ENCODE data around the gene PEX7. TPM values are rescaled to one million over a fixed set of nuclear protein-coding genes. Genes with fewer than 3 reads are reported as not detected.
"Not testable (repeated sequence)": the region's sequence is repeated elsewhere in the genome, so short reads cannot be mapped to it uniquely, and the experiment has no call there.

Gene PEX7
- total RNA-seq, 1 donor from 2014 or later, result 11.2 TPM

GRCh38 chr6:136840276-136841001, 18.0 kb downstream of the PEX7 start:
- DNase-seq (ENCODE audit: low spot score), result no peak

GRCh38 chr6:136843210-136843609, 20.8 kb downstream of the PEX7 start:
- DNase-seq (ENCODE audit: low spot score), result no peak

GRCh38 chr6:136846046-136846445, 23.7 kb downstream of the PEX7 start:
- peak; percentile 63 for DNase-seq (ENCODE audit: low spot score)

GRCh38 chr6:136846477-136846876, 24.1 kb downstream of the PEX7 start:
- not testable (repeated sequence) for DNase-seq (ENCODE audit: low spot score)

GRCh38 chr6:136849979-136850563, 27.7 kb downstream of the PEX7 start:
- not testable (repeated sequence) for DNase-seq (ENCODE audit: low spot score)

GRCh38 chr6:136859430-136859829, 37.0 kb downstream of the PEX7 start:
- no peak for DNase-seq (ENCODE audit: low spot score)

- DNase-seq (ENCODE audit: low spot score), result no peak
These were observed 37.7 kb downstream of the PEX7 start for GRCh38 chr6:136860043-136860442.

- no peak for DNase-seq (ENCODE audit: low spot score)
These were observed 40.3 kb downstream of the PEX7 start for GRCh38 chr6:136862662-136863061.

GRCh38 chr6:136863752-136864151, 41.4 kb downstream of the PEX7 start:
- DNase-seq (ENCODE audit: low spot score), result no peak

- no peak for DNase-seq (ENCODE audit: low spot score)
These were observed 42.3 kb downstream of the PEX7 start for GRCh38 chr6:136864676-136865075.

GRCh38 chr6:136866872-136867416, 44.6 kb downstream of the PEX7 start:
- no peak for DNase-seq (ENCODE audit: low spot score)

- no peak for DNase-seq (ENCODE audit: low spot score)
These were observed 47.1 kb downstream of the PEX7 start for GRCh38 chr6:136869451-136869850.

GRCh38 chr6:136873748-136874147, 51.4 kb downstream of the PEX7 start:
- no peak for DNase-seq (ENCODE audit: low spot score)

- DNase-seq (ENCODE audit: low spot score), result not testable (repeated sequence)
These were observed 54.1 kb downstream of the PEX7 start for GRCh38 chr6:136876469-136876868.

- no peak for DNase-seq (ENCODE audit: low spot score)
These were observed 58.5 kb downstream of the PEX7 start for GRCh38 chr6:136880748-136881460.

- DNase-seq (ENCODE audit: low spot score), result no peak
These were observed 63.7 kb downstream of the PEX7 start for GRCh38 chr6:136886091-136886490.

- no peak for DNase-seq (ENCODE audit: low spot score)
These were observed 65.6 kb downstream of the PEX7 start for GRCh38 chr6:136887953-136888352.

GRCh38 chr6:136889271-136890193, 67.1 kb downstream of the PEX7 start:
- DNase-seq (ENCODE audit: low spot score), result no peak

GRCh38 chr6:136890194-136890839, 67.9 kb downstream of the PEX7 start:
- no peak for DNase-seq (ENCODE audit: low spot score)

- DNase-seq (ENCODE audit: low spot score), result no peak
These were observed 68.6 kb downstream of the PEX7 start for GRCh38 chr6:136890986-136891385.

- DNase-seq (ENCODE audit: low spot score), result no peak
These were observed 70.8 kb downstream of the PEX7 start for GRCh38 chr6:136893187-136893586.

All from mucosa of gallbladder (tissue), 1 donor.